IPS DF 4.7 (cell line): ENCODE measurements around the gene ANGPTL2.
"Not testable (repeated sequence)": the region's sequence is repeated elsewhere in the genome, so short reads cannot be mapped to it uniquely, and the experiment has no call there.

Experiments
- DNase-seq: peaks from one replicate; pipeline ENCODE4 v3.0.0-alpha.2; 2013; ENCODE audit warnings: low spot score; ENCODE audit errors: extremely low read depth

The ANGPTL2 gene, protein sequence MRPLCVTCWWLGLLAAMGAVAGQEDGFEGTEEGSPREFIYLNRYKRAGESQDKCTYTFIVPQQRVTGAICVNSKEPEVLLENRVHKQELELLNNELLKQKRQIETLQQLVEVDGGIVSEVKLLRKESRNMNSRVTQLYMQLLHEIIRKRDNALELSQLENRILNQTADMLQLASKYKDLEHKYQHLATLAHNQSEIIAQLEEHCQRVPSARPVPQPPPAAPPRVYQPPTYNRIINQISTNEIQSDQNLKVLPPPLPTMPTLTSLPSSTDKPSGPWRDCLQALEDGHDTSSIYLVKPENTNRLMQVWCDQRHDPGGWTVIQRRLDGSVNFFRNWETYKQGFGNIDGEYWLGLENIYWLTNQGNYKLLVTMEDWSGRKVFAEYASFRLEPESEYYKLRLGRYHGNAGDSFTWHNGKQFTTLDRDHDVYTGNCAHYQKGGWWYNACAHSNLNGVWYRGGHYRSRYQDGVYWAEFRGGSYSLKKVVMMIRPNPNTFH

DNA sequence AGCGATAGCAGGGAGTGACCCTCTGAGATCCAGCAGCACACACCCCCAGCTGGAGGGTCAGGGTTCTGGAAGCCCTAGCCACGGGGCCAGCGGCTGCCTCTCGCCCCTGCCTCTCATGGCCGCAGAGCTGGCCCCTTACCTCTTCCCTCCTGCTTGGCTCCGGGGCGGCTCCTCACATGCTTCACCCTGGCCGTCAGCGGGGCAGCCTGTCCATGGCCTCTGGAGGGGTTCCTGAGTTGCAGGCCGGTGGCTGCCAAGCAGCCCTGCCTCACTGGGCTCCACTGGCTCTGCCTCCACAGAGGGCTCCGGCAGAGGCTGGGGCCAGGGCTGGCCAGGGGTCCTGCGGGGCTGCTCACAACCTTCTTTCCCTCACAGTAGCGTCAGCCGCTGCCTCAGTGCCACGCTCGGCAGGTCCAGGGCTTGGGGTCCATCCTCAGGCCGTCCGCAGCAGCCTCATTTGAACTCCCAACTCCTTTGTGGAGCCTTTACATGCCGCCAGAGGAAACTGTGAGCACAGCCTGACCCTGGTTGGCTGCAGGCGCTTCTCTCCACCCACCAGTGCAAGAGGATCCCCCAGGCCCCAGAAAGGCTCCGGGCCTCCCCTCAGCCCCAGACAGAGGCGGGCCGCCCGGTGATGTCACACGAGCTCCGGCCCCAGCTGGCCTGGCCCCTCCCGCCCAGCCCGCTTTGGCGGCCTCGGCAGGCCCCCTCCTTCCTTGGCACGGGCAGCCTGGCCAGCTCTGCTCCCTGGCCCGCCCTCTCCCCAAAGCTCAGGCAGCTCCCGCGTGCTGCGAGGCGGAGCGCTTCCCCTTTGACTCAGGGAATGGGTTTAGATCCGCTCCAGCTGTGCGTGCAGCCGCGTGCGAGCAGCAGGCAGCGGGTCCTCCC lies at the start of gene ANGPTL2:
TSS of gene ANGPTL2 (minus strand) at position 460 of the 888 bp plus-strand sequence. CDS start 13,904 bp downstream, outside the sequence.
- peak; percentile 60 for DNase-seq

DNA sequence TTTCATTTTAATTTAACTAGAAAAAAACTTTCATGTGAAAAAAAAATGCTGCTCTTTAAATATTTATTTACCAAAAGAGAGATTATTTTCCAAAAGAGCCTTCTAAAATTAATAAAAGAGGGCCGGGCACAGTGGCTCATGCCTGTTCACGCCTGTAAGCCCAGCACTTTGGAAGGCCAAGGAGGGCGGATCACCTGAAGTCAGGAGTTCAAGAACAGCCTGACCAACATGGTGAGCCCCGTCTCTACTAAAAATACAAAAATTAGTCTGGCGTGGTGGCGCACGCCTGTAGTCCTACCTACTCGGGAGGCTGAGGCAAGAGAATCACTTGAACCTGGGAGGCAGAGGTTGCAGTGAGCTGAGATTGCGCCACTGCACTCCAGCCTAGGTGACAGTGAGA lies 48.9 kb upstream of the ANGPTL2 start:
- not testable (repeated sequence) for DNase-seq

DNA sequence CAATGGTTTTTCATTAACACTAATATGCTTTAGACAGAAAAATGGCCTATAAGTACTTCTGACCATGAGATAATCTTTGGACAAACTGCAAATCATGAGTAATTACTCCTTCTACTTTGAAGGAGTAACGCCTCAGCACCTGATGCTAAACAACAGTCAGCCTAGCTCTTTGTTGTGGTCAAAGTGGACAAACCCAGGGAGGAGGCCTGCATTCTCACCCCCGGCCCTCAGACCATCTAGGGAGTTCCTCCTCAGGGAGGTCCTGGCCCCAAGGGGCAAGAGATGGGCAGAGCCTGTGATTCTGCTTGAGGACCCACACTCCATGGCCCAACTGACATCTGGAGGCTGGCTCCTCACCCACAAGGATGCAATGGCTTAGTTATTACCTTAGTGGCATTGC lies 48.2 kb upstream of the ANGPTL2 start:
- DNase-seq: no peak

DNA sequence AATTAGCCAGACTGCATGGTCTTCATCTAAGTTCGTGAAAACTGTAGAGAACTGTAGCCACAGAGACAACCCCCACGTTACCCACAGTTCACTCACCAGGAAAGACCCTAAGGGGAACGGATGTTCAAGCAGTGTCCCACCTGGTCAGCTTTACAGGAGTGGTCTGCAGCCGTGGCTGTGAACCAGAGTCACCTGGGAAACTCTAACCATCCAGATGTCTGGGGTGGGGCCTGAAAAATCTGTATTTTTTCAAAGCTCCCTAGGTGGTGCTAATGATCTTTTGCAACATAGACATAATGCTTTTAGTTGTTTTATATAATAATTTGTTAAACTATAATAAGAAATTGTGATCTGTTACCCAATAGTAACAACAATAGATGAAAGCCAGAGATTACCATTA lies 47.7 kb upstream of the ANGPTL2 start:
- DNase-seq: no peak

DNA sequence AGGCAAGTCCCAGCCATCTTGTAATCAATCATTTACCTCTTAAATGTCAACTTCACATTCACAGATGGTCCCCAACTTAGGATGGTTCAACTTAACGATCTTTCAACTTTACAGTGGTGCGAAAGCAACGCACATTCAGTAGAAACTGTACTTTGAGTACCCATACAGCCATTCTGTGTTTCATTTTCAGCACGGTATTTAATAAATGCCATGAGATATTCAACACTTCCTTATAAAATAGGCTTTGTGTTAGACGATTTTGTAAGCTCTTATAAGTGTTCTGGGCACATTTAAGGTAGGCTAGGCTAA lies 47.1 kb upstream of the ANGPTL2 start:
- DNase-seq: no peak

DNA sequence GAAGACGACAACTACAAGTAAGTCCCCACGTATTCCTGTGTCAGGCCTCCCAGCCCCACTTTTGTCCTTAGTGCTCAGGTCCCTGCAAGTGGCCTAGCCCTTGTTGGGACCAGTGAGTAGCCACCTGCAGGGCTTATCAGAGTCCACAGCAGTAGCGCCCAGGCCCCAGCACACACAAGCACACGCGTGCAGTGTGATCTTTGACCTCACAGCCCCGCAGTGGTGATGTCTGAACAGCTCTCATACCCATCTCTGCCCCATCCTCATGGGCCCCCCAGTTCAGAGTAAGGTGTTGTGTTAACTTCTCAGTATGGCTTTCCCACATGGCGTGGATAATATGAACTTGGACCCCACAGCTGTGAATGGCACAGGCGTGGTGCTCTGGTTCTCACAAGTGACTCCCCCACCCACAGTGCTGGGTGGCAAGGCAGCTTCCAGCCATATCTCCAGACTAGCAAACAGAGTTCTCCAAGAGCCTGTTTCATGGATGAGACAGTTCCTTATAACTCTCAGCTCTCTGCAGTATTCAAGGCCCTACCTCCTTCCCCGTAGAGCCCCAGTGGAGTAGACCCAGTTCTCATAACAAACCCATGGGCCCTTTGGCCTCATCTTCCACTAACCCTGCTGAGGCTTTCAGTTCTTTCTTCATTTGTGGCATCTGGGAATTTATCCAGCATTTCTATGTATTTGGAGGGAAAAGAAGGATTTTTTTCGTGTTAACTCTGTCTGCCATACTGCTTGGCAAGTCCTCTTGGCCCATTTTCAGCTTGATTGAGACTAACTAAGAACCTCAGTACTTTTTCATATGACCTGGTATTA lies 46.5 kb upstream of the ANGPTL2 start:
- DNase-seq: no peak

DNA sequence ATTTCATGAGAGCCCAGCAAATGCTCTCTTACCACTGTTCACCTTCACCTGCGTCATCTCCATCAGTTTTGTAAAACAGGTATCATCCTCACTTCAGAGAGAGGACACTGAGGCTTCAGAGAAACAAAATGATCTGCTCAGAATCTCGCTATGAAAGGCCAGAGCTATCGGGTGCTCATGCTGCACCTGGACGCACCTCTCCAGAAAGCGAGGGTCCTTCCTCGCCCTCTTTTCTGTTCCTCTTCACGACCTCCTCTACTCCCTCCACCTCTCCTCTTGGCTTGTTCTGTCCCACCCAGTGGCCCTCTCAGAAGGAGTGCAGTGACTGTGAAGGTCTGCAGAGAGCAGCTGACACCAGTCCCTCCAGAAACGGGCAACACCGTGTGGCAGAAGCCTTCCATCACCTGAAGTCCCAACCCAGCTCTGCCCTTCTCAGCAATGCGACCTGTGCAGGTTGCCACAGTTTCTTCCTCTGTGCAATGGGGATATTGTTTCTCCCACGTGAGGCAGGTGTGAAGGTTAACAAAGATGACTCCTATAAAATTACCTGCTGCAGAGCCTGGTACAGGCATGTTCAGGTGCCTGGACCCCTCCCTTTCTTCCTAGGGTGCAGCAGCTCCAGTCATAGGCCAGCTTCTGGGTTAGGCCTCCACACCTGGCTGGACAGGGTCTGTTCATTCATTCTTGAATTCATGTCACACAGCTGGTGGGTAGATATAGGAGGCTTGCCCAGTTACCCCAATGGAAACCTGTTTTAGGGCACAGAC lies 45.3 kb upstream of the ANGPTL2 start:
- no peak for DNase-seq

DNA sequence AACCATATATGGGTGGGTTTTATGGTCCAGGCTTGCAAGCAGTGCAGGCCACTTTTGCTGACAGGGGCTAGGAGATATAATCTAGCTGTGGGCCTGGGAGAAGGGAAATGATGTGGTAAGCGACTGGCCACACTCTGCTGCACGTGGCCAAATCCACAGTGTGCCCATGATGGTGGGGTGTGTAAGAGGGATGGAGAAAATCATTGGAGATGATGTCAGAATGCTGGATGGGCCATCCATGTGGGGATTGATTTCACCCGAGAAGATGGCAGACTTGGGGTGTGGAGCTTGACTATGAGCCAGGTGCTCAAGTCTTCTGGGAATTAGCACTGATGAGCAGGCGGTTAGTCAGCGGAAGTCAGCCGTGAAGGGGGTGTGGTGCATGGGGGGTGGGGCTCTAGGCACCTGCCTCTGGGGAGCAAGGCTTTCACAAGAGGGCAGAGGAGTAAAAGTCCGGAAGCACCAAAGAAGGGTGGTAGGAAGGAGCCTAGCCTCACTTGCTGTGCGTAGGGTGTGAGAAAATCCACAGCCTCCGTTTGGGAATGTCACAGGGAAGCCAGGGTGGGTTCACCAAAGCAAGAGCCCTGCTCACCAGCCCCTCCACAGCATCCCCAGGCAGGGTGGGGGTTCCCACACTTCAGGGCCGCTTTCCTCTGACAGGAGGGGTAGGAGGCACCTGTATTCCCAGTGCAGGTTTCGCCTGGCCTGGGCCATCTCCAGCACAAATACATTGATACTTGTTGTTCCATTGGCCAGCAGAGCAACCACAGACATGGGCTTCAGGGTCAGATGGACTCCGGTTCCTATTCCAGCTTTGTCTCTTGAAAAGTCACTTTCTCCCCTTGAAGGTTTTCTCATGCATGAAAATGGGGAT lies 44.5 kb upstream of the ANGPTL2 start:
- DNase-seq: no peak

DNA sequence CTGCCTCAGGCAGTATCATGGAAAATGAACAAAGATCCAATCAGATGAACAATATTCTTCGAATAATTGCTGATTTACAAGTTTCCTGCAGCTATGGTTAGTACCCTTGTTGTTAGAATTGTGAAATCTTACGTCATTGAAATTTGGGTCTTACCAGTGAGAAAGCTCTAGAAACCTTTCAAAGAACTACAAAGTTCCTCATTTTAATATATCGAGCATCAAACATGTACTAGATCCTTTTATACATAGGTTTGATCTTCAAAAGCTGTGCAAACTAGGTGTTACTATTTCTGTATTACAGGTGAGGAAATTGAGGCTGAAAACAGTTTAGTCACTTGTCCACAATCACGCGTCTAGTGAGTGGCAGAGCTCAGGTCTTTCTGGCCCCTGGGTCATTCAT lies 43.7 kb upstream of the ANGPTL2 start:
- DNase-seq: no peak

DNA sequence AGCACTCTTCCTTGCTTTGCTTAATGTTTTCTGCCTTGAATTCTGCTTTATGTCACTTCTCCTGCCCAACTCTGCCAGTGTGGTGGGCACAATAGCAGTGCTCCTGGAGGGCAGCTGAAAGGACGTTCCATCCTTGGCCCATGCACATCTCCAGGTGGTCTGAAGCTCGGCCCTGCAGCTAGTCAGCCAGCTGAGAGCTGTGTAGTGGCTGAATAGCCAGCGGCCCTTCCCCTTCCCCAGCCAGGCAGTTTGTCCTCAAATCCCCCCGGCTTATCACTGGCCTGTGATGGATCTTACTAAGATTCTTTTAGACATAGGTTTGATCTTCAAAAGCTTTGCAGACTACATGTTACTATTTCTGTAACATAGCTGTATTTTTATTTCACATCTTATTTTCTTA lies 42.7 kb upstream of the ANGPTL2 start:
- no peak for DNase-seq

DNA sequence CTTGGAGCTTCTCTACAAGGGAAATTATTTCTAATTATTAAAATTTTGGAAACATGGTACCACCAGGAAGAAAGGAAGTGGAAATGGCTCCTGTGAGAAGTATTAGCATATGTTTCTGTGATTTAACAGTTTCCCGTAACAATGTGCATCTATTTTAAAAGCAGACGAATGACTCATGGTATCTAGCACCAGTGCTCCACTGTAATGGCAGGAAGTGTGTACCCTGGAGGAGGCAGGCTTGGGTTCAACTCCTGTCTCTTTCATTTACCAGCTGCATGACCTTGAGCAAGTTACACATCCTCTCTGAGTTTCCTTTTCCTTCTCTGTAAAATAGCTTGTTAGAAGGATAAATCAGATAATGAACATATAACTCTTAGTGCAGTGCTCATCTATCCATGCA lies 41.0 kb upstream of the ANGPTL2 start:
- no peak for DNase-seq

DNA sequence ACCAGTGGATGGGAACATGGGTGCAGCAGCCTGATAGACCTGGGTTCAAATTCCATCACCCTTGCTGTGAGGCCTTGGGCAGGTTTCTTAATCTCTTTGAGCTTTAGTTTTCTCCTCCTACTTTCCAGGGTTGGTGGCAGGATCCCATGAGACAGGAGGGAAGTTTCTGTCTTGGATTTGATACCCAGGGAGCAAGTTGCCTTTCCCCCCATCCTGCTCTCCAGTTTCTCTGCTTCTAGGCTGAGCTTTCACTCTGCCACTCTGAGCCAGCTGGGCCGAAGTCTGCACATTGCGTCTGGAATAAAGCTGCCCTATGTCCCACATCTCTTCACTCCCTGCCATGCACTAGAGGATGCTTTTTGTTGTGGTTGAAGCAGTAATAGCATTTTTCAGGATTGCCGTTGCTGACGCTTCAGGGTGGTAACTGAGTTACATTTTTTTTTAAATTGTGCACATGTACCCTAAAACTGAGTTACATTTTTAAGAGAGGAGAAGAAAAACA lies 40.5 kb upstream of the ANGPTL2 start:
- no peak for DNase-seq

DNA sequence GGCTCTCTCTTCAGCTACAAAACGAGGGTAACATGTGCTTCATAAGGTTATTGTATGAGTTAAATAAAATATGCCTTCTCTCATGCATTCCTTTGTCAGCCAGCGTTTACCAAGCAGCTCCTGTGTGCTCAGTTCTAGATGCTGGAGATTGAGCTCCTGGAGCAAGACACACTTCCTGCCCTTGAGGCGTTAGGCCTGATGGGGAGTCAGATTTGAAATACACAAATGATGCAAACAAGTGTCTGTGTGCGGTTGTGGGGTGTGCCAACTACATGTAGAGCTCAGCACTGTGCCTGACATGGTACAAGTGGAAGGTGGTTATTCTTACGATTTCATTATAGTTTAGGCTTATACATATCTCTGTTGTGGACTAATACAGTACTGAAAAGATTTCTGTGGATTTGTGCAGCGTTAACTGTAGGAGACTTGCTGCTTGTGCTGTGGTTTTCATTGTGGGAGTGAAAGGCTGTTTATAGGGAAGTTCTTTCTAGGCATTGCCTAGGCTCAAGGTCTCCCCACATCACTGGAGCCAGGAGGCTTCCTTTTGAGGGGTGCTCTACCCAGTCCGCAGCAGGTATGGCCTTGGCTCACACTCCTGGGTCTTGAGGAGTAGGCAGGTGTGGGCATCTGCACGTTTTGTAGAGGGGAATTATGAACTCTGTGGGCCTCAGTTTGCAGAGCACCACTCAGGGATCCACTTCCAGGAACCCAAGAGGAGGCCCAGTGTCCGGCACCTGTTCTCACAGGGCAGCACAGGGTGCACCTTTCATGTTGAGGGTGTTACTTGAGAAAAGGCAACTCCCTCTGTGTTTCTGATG lies 39.8 kb upstream of the ANGPTL2 start:
- DNase-seq: no peak

DNA sequence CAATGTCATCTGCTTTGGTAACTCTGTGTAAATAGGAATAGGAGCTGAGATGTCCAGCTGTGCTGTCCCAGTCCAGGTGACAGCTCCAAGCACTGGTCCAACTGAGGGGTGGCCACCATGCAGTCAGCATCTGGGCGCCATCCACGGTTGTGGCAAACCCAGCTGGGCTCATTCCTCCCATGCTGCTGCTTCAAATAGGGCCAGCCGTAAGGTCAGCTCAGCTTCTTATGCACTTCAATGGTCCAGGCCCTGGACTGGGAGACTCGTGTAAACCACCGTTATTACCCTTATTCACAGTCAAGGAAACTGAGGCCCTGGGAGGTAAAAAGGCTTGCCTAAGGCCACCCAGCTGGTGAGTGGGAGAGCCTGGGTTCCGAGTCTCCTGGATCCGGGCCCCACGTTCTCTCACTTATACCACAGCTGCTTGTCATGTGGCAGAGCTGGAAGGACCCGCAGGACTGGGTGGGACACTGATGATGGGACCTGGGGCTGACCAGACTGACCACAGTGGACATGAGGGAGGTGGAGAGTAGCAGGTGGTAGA lies 38.7 kb upstream of the ANGPTL2 start:
- DNase-seq: no peak

DNA sequence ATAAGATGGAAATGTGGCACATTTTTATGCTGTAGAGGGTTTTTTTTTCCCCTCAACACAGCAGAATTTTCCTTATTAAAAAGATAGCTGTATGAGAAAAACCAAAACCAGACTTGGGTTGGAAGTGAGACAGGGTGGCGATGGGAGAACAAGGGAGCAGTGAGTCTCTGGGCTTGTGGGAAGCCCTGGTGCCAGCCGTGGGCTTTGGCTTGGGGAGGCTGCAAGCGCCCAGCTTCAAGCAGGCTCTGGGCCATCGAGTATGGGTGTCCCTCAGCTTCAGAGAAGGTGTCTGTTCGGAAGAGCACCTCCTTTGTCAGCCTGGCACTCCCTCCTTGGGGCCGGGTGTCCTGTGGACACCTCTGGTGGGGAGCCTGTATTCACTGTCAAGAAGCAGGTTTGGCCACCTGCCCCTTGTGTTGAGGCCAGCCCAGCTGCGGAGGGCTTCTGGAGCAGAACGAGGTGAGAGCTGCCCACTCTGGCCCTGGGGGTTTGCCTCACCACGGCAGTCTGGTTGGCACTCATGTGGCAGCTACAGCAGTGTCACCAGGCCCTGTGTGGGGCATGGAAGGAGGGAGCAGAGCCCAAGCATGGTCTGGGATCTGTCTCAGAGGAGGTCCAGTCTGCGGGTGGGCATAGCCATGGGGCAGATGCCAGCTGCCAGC lies 37.6 kb upstream of the ANGPTL2 start:
- no peak for DNase-seq

DNA sequence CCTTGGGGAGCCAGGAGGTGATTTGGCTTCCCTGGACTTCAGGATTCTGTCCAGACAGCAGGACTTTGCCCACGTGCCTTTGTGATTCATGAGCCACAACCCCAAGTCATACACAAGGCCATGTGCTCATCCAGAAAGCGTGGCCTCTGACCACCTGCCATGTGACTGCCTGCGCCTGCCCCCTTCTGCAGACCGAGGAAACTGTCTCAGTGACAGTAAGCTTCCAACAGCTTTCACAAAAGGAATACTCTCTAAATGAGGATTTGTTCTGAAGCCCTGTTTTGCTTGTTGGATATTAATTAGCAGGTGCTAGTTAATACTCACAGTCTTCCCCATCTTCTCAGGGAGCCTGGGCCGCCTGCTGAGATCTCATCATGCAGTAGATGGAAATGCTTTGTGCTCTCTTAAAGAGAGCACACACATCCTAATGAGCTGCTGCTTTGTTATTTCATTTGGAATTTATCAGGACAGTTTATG lies 36.9 kb upstream of the ANGPTL2 start:
- DNase-seq: no peak

DNA sequence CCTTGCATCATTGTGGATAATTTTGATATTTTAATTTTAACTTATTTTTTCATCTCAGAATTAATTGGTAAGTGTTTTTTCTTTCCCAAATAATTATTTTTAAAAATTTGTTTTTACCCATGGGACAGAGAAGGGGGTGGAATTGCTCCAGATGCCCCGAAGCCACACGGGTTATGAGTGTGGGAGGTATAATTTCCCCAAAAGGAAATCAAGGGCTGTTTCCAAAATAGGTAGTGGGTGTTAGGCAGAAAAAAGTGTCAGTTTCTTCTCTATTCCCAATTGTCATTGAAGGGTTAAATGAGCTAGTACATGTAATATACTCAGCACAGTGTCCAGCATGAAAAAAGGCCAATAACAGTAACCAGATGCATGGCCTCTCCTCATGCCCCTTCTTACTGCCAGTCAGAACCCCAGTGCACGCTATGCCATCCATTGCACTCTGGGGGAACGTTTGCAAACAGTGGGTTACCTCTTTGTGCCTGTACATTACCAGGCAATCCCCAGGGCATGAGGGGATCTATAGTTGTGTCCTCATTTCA lies 36.4 kb upstream of the ANGPTL2 start:
- no peak for DNase-seq
